Rectal smooth muscle tissue (tissue), 1 donor: ENCODE results near the gene MC3R.

Source experiments
- H3K27ac ChIP-seq: one replicate; pipeline ENCODE4 v1.7.0; 2013; ENCODE audit warnings: low read depth, low read length, inconsistent platforms
- H3K27me3 ChIP-seq: one replicate; pipeline ENCODE4 v1.7.0; 2013; ENCODE audit warnings: low read length; ENCODE audit not compliant: control insufficient read depth, insufficient read depth
- H3K36me3 ChIP-seq: one replicate; pipeline ENCODE4 v1.7.0; 2013; ENCODE audit warnings: low read length; ENCODE audit not compliant: control insufficient read depth, insufficient read depth
- H3K4me1 ChIP-seq: one replicate; pipeline ENCODE4 v1.7.0; 2013; ENCODE audit warnings: low read length; ENCODE audit not compliant: control insufficient read depth, insufficient read depth
- H3K4me3 ChIP-seq: one replicate; pipeline ENCODE4 v1.7.0; 2013; ENCODE audit warnings: low read length
- H3K9ac ChIP-seq: one replicate; pipeline ENCODE4 v1.7.0; 2013; ENCODE audit warnings: low read length

Gene MC3R

DNA sequence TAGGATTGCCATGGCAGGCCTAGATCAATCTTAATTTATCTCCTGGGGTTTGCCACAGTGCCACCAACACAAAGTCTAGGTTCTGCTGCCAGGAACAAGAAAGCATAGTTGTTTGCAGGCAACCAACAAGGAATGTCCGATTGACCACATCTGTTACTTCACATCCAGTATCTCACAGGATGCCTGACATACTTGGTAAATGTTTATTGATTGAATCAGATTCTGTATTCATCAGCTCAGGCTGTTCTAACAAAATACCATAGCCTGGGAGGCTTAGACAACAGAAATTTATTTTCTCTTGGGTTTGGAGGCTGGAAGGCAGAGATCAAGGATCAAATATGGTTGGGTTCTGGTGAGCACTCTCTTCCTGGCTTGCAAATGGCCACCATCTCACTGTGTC, 26.3 kb upstream of the MC3R start:
- no peak overlapping the region for H3K9ac ChIP-seq
- no peaks in the 10 kb centered on the region for H3K4me1 ChIP-seq
- H3K36me3 ChIP-seq: no peaks in the 10 kb centered on the region
- H3K4me3 ChIP-seq: no peak overlapping the region
- no peak overlapping the region for H3K27ac ChIP-seq
- H3K27me3 ChIP-seq: no peaks in the 10 kb centered on the region

DNA sequence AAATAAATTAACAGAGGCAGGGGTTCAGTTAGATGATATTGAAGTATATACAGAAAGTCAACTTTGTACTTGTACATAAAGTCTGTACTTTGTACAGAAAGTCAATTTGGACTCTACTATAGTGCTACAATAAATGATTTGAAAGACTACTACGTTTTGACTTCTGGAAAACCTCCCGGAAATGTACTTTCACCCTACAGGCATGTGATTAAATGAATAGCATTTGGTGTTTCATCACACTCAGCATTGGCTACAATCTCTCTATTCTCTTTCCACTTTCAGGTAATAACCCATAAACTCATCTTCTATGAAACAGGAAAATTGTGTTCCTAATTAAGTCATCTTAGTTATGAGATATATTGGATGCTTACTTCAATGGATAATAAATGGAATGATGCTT, 25.6 kb upstream of the MC3R start:
- Histone ChIP-seq H3K4me1 (no peaks in the 10 kb centered on the region), H3K9ac (no peak overlapping the region), H3K36me3 (no peaks in the 10 kb centered on the region), H3K27ac (no peak overlapping the region), H3K27me3 (no peaks in the 10 kb centered on the region), H3K4me3 (no peak overlapping the region)

DNA sequence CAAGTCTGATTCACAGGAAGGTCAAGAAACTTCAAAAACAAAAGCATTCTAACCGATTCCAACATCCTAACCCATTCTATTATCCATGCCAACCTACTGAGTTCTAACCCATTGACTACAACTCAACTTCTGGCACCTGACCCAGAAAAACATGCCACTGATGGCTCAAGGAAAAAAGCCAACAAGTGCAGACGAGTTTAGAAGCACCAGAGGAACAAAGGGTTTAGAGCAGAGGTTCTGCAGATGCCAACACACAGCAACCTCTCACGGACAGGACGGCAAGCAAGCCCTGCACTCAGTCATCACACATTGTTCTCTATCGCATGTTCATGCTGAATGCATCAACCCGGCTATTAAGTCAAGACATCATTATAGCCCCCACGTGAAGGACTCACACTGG, 25.2 kb upstream of the MC3R start:
- Histone ChIP-seq H3K4me3 (no peak overlapping the region), H3K36me3 (no peaks in the 10 kb centered on the region), H3K4me1 (no peaks in the 10 kb centered on the region)

DNA sequence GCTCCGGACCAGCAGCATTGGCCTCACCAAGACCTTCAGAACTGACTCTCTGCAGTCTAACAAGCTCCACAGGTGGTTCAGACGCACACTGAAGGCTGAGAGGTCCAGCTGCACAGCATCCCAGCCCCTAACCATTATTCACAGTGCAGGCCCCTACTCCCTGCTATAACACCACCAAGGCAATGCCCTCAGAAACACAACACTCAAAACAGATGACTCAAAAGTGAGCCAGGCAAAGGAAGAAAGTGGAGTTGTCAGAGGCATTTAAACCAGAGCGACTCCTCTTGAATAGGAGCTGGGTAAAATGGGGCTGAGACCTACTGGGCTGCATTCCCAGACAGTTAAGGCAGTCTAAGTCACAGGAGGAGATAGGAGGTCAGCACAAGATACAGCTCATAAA, 20.5 kb upstream of the MC3R start:
- Histone ChIP-seq H3K27me3 (no peaks in the 10 kb centered on the region), H3K9ac (no peak overlapping the region), H3K4me1 (no peaks in the 10 kb centered on the region), H3K27ac (no peak overlapping the region), H3K36me3 (no peaks in the 10 kb centered on the region), H3K4me3 (no peak overlapping the region)

More for the DNA sequence above, 25.2 kb upstream of the MC3R start:
- H3K27ac ChIP-seq: no peak overlapping the region
- H3K27me3 ChIP-seq: no peaks in the 10 kb centered on the region
- H3K9ac ChIP-seq: no peak overlapping the region

DNA sequence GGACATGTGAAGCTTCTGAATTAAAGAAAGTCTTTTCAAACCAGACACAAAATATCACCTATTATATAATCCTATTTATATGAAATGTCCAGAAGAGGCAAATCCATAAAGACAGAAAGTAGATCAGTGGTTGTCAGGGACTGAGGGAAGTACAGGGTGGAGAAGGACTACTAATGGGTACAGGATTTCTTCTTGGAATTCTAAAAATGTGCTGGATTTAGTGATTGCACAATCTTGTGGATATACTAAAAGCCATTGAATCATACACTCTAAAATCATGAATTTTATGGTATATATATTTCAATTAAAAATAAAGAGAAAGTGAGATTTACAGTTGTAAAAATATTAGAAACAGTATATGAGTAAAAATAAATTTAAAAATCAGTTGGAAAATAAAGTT, 18.7 kb upstream of the MC3R start:
- no peaks in the 10 kb centered on the region for H3K4me1 ChIP-seq
- H3K27ac ChIP-seq: no peak overlapping the region
- no peaks in the 10 kb centered on the region for H3K27me3 ChIP-seq
- H3K36me3 ChIP-seq: no peaks in the 10 kb centered on the region
- no peak overlapping the region for H3K9ac ChIP-seq
- no peak overlapping the region for H3K4me3 ChIP-seq

DNA sequence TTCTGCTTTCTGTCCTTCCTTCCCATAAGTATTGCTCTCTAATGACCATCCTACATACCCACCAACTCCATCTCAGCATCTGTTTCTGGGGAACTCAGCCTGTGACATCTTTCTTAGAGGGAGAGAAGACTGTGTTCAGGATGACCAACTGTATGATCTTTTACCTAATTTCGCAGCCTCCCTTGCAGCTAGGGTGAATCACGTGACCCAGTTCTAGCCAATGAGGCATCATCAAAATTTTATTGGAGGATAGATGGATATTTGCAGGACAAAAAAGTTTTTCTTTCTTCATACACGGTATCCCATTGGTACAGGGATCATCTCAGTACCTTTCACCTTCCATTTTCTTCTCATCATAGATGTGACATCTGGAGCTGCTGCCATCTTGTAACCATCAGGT, 14.4 kb upstream of the MC3R start:
- Histone ChIP-seq H3K9ac (no peak overlapping the region), H3K27ac (no peak overlapping the region), H3K27me3 (no peaks in the 10 kb centered on the region), H3K36me3 (no peaks in the 10 kb centered on the region), H3K4me1 (no peaks in the 10 kb centered on the region), H3K4me3 (no peak overlapping the region)

DNA sequence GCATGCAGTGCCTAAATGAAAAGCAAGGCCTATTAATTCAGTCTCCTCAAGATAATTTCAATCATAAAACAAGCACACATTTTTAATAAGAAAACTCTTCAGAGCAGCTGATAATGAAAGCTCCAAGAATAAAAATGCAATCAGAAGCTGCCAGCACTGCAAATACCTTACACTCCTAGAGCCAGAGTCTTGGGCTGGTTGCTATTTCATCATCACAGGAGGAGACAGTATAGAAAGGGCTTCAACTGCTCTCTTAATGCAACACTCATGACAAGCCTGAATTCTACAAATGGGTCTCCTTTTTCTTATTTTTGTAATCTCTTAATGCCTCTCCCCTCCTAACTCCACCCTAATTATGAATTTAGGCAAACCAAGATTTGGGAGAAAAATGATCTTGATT, 11.2 kb upstream of the MC3R start:
- H3K4me3 ChIP-seq: no peak overlapping the region
- H3K36me3 ChIP-seq: no peaks in the 10 kb centered on the region

DNA sequence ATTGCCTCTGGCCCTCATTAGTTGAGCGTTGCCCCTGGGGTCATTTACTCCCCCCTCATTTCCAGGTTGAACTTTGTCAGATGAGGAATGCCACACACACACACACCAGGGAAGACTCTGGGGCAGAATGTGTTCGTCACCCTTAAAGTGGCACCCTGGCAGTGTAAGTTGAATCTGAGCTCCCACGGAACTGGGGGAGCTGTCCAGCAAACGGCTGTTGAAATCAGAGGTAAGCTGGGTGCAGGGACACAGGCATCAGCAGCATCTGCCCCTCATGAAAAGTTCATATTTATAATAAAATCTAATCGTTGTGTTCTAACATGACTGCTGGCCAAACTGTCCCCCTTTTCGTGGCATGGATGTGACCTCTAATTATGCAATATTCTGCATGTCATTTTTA, 4.3 kb upstream of the MC3R start:
- H3K27ac ChIP-seq: no peak overlapping the region

More for the DNA sequence above, 11.2 kb upstream of the MC3R start:
- H3K27ac ChIP-seq: no peak overlapping the region
- H3K4me1 ChIP-seq: no peaks in the 10 kb centered on the region
- H3K9ac ChIP-seq: no peak overlapping the region
- no peaks in the 10 kb centered on the region for H3K27me3 ChIP-seq

DNA sequence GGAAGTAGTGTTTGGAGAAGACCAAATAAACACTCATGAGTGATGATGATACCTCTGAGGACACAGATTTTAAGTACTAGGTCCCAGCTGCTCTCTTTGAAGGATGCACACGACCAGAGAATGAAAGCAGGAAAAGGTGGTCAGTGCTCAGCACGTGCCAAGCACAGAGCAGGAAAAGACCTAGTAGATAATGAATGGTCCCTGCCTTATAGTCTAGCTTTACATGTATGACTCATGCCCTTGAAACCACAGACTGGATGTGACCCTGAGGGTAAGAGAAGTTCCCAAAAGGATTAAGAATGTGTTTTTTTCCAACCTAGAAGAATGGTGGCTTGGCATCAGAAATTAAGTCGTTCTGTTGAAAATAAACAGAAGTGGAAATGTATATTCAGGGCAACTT, 2.8 kb upstream of the MC3R start:
- peaks cover 6% of the 10 kb centered on the region for H3K27me3 ChIP-seq
- H3K4me1 ChIP-seq: no peaks in the 10 kb centered on the region
- H3K27ac ChIP-seq: no peak overlapping the region

More for the DNA sequence above, 4.3 kb upstream of the MC3R start:
- no peak overlapping the region for H3K4me3 ChIP-seq
- H3K27me3 ChIP-seq: peaks cover 6% of the 10 kb centered on the region
- no peak overlapping the region for H3K9ac ChIP-seq
- no peaks in the 10 kb centered on the region for H3K36me3 ChIP-seq
- no peaks in the 10 kb centered on the region for H3K4me1 ChIP-seq

DNA sequence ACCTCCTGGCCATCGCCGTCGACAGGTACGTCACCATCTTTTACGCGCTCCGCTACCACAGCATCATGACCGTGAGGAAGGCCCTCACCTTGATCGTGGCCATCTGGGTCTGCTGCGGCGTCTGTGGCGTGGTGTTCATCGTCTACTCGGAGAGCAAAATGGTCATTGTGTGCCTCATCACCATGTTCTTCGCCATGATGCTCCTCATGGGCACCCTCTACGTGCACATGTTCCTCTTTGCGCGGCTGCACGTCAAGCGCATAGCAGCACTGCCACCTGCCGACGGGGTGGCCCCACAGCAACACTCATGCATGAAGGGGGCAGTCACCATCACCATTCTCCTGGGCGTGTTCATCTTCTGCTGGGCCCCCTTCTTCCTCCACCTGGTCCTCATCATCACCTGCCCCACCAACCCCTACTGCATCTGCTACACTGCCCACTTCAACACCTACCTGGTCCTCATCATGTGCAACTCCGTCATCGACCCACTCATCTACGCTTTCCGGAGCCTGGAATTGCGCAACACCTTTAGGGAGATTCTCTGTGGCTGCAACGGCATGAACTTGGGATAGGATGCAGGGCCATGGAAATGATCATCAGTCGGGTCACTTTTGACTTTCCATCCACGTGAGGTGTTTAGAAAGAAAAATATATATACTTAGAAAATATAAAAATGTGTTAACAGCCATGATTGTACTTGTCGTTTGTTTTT, 868 bp downstream of the MC3R start:
- no peaks in the 10 kb centered on the region for H3K4me1 ChIP-seq
- H3K27me3 ChIP-seq: peaks cover 6% of the 10 kb centered on the region
- H3K27ac ChIP-seq: no peak overlapping the region
- H3K9ac ChIP-seq: no peak overlapping the region
- no peaks in the 10 kb centered on the region for H3K36me3 ChIP-seq
- H3K4me3 ChIP-seq: no peak overlapping the region

More for the DNA sequence above, 2.8 kb upstream of the MC3R start:
- H3K4me3 ChIP-seq: no peak overlapping the region
- no peaks in the 10 kb centered on the region for H3K36me3 ChIP-seq
- H3K9ac ChIP-seq: no peak overlapping the region

DNA sequence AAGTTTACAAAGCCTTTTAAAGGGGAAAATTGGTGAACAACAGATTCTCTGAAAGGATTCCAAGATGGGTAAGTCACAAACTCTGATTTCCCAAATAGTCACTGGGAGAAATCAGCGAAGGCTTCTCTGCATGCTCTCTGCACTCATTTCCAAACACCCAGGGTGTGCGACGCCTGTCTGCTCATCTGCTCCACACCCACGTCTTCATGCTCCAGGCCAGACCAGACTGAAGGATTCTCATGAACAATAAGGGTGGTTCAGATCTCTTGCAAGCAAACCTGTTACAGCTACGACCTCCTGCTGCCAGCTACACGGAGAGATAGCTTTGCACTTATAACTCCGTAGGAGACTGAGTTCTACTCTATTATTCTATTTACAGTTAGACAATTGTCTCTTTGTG, 1.4 kb downstream of the MC3R start:
- H3K4me1 ChIP-seq: no peaks in the 10 kb centered on the region
- H3K4me3 ChIP-seq: no peak overlapping the region
- peaks cover 6% of the 10 kb centered on the region for H3K27me3 ChIP-seq
- no peak overlapping the region for H3K9ac ChIP-seq
- no peaks in the 10 kb centered on the region for H3K36me3 ChIP-seq
- no peak overlapping the region for H3K27ac ChIP-seq

DNA sequence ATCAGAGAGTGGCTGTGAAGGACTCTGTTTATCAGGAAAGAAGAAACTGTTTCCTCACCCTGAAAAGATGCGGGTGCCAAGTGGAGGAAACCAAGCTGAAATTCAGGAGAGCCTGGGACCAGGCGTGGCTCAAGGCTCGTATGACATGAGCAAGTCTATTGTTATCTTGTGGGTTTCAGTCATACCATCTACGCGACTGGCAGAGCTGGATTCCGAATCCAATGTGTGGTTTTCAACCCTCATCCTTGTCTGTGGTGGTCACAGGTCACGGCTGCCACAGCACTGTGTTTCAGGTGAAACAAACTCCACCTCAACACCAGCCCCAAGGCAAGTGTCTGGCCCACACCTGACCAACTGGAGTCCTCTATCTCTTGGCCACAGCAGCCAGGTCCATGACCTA, 9.1 kb downstream of the MC3R start:
- H3K4me1 ChIP-seq: no peaks in the 10 kb centered on the region
- H3K36me3 ChIP-seq: no peaks in the 10 kb centered on the region
- H3K4me3 ChIP-seq: no peak overlapping the region
- H3K27me3 ChIP-seq: no peaks in the 10 kb centered on the region
- no peak overlapping the region for H3K27ac ChIP-seq
- H3K9ac ChIP-seq: no peak overlapping the region

DNA sequence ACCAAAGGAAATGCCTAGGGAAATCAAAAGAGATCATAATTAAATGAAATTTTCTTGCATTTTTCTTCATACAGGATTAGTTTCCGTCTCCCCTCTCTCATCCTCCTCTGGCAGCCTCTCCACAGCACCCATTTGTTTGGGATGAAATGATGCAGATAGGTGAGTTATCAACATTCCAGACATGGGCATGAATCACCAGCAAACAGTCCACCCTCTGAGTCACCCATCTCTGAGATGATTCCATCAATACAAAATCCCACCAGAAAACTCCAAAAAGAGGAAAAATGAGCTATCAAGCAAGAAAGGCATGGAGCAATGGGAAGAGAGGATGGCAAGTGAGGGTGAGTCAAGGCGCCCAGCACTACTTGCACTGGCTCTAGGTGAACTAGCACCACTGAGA, 11.4 kb downstream of the MC3R start:
- Histone ChIP-seq H3K27ac (no peak overlapping the region), H3K27me3 (no peaks in the 10 kb centered on the region), H3K4me1 (no peaks in the 10 kb centered on the region), H3K36me3 (no peaks in the 10 kb centered on the region), H3K4me3 (no peak overlapping the region), H3K9ac (no peak overlapping the region)
